Calu3 (cell line): ENCODE measurements around the gene RAB11FIP4. TPM values are rescaled to one million over a fixed set of nuclear protein-coding genes. Genes with fewer than 3 reads are reported as not detected.

Experiments
- BruUV-seq: library from RNA; stranded (reverse); fragments of 400-500 nt; replicated peaks from 2 replicates; lab custom pipeline; 2021; lab: Mats Ljungman, UMichigan
- CTCF ChIA-PET: fragments of 300-600 bp; sonication (Branson Sonifier 250); formaldehyde crosslinking; loops from one replicate; lab custom pipeline; 2022; ENCODE audit warnings: antibody characterized with exemption; lab: Charles Lee
- DNase-seq: peaks from one replicate; pipeline ENCODE4 v3.0.0; 2022
- H3K27ac Mint-ChIP-seq: one replicate; pipeline ENCODE4 v1.8.0; 2022; ENCODE audit warnings: mixed read lengths; ENCODE audit not compliant: unreplicated experiment
- H3K27me3 Mint-ChIP-seq: one replicate; pipeline ENCODE4 v1.8.0; 2022; ENCODE audit warnings: mixed read lengths; ENCODE audit not compliant: unreplicated experiment
- H3K36me3 Mint-ChIP-seq: one replicate; pipeline ENCODE4 v1.8.0; 2022; ENCODE audit warnings: mild to moderate bottlenecking, moderate library complexity, mixed read lengths; ENCODE audit not compliant: insufficient read depth, unreplicated experiment
- H3K4me1 Mint-ChIP-seq: one replicate; pipeline ENCODE4 v1.8.0; 2022; ENCODE audit warnings: mild to moderate bottlenecking, low read depth, mixed read lengths; ENCODE audit not compliant: unreplicated experiment
- H3K4me3 Mint-ChIP-seq: one replicate; pipeline ENCODE4 v1.8.0; 2022; ENCODE audit warnings: mild to moderate bottlenecking, low read depth, moderate library complexity, mixed read lengths; ENCODE audit not compliant: unreplicated experiment
- H3K9me3 Mint-ChIP-seq: one replicate; pipeline ENCODE4 v1.8.0; 2022; ENCODE audit warnings: low read depth, mixed read lengths; ENCODE audit not compliant: unreplicated experiment
- intact Hi-C: fragments of 100-400 bp; cut with micrococcal nuclease; formaldehyde crosslinking; loops from one replicate; pipeline ENCODE4 v1.10.0; 2022; ENCODE audit not compliant: unreplicated experiment
- total RNA-seq: library from RNA; stranded (reverse); gene quantifications from 2 replicates; pipeline ENCODE4 v1.2.3, GENCODE V29; 2022
- TF ChIP-seq, protein P1 (sequence below): fragments of 200-600 bp; IDR thresholded peaks from one replicate; pipeline ENCODE4 v1.8.0; 2022; ENCODE audit warnings: antibody characterized with exemption; ENCODE audit not compliant: unreplicated experiment

Gene RAB11FIP4
- total RNA-seq, 1 experiment from 2014 or later = 27.9 TPM

DNA sequence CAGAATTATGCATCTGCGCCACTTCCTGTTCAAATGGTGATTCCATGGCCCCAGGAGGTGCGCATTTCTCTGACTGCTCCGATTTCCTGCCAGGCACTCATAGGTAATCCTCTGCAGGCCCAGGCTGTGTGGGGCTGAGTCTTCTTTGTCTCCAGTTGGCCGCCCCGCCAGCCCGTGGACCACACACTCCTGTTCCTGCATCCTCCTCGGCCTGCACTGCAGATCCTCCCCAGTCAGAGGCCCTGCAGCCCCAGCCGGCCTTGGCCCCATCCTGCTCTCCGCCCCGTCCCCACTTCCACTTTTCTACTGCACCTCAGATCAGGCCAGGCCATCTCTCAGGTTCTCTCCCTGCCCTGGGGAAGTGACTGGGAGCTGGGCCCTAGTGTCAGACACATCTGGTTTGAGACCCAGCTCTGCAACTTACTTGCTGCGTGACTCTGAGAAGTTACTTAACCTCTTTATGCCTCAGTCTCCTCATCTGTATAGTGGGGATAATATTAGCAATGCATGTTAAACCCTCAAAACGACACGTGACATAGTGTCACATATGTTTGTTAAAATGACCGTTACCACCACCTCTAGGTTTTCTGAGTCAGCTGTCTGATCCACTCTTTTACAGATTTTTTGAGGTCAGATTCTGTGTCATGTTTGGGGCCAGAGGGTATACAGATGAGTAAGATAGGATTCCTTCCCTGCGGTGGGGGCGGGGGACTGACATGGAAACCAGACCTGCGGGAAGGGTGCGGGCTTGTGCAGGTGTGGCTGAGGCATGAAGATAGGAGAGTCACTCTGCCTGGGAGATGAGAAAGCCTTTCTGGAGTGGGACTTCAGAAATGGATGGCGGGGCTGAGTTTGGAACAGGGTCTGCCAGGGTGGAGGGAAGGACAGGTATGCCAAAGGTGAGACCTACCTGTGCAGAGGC lies 12.8 kb downstream of the RAB11FIP4 start:
- Mint-ChIP-seq H3K9me3 (no peaks in the 10 kb centered on the region), H3K27me3 (peaks cover 69% of the 10 kb centered on the region), H3K4me1 (no peaks in the 10 kb centered on the region), H3K36me3 (no peaks in the 10 kb centered on the region), H3K4me3 (no peak overlapping the region), H3K27ac (no peak overlapping the region)
- CTCF ChIA-PET = interaction anchor here (0.6 to 1.0 kb wide), 2 partner anchors 15 to 23 kb away, joined by 3 read pairs; no protein-coding TSS in a partner anchor
- no peak for DNase-seq
- TF ChIP-seq, protein P1, sequence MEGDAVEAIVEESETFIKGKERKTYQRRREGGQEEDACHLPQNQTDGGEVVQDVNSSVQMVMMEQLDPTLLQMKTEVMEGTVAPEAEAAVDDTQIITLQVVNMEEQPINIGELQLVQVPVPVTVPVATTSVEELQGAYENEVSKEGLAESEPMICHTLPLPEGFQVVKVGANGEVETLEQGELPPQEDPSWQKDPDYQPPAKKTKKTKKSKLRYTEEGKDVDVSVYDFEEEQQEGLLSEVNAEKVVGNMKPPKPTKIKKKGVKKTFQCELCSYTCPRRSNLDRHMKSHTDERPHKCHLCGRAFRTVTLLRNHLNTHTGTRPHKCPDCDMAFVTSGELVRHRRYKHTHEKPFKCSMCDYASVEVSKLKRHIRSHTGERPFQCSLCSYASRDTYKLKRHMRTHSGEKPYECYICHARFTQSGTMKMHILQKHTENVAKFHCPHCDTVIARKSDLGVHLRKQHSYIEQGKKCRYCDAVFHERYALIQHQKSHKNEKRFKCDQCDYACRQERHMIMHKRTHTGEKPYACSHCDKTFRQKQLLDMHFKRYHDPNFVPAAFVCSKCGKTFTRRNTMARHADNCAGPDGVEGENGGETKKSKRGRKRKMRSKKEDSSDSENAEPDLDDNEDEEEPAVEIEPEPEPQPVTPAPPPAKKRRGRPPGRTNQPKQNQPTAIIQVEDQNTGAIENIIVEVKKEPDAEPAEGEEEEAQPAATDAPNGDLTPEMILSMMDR = no peak
- intact Hi-C loops = no loop called here
- BruUV-seq = no TSS peak

DNA sequence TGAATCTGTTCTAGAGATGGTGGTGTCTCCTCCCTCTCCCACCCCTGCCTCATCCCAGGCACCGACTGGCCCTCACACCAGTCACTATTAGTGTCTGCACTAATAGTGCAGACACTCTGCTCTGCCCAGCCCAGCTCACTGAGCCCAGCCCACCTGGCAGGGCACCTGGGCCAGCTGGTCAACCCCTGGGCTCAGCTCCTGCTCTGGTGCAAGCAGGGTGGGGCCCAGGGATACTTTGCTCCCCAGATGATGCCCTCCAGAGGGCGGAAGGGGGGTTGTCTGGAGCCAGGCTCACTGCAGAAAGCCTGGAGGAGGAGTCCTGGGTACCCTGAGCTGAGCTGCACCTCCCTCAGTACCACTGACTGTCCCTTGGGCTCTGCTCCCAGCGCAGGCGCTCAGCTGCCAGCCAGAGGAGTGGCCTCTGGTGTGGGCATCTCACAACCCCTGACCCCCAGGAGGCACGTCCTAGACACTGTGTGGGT lies 14.5 kb downstream of the RAB11FIP4 start:
- CTCF ChIA-PET = no interaction called here
- Mint-ChIP-seq H3K27me3 (peaks cover 71% of the 10 kb centered on the region), H3K27ac (no peak overlapping the region), H3K4me1 (no peaks in the 10 kb centered on the region), H3K9me3 (no peaks in the 10 kb centered on the region), H3K36me3 (no peaks in the 10 kb centered on the region), H3K4me3 (no peak overlapping the region)
- no TSS peak for BruUV-seq
- no peak for DNase-seq
- intact Hi-C loops = no loop called here
- TF ChIP-seq, protein P1 = no peak

DNA sequence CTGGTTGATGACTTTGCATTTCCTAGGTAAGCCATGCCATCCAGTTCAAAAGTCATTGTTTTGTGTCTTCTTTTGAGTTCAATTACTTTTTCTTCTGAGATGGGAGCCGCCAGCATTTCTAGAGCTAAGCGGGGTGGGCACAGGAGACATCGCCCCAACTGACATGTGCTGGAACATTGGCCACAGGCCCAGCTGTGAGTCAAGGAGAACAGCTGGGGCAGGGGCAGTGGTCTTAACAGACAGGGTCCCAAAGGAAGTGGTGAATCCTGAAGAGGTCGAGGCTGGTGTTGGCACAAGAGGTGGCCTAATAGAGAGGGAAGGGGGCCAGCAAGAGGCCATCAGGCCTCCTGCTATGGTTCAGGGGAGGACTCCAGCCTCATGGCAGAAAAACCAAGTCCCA lies 17.1 kb downstream of the RAB11FIP4 start:
- peaks cover 70% of the 10 kb centered on the region for H3K27me3 Mint-ChIP-seq
- H3K36me3 Mint-ChIP-seq = no peaks in the 10 kb centered on the region
- DNase-seq = no peak
- TF ChIP-seq, protein P1 = no peak
- BruUV-seq = no TSS peak
- no peak overlapping the region for H3K4me3 Mint-ChIP-seq
- H3K27ac Mint-ChIP-seq = no peak overlapping the region
- no peaks in the 10 kb centered on the region for H3K4me1 Mint-ChIP-seq
- H3K9me3 Mint-ChIP-seq = no peaks in the 10 kb centered on the region
- CTCF ChIA-PET = no interaction called here
- intact Hi-C loops = no loop called here

DNA sequence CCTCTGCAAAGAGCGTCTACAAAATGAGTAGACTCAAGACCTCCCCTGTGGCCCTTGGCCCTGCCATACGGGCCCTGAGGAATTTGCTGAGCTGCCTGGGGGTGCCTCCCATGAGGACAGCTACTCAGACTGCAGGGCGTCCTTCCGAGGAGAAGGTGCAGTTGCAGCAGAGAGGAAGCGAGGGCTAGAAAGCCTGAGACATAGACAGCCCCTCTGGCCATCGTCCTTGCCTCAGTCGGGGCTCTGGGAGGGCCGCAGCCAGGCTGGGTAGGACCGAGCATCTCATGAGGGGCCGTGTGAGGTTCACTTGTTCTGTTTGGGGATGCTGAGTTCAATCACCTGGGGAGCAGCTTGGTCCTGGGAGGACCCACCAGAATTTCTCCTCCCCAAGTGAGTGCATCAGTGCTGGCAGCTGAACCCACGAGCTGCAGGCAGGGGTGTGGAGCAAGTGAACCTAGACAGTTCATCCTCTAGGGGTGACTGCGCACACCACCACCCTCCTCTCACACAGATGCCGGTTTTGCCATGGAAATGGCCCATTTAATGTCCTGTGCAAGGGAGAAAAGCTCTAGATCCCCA lies 20.3 kb downstream of the RAB11FIP4 start:
- Mint-ChIP-seq H3K27ac (no peak overlapping the region), H3K4me3 (no peak overlapping the region), H3K36me3 (no peaks in the 10 kb centered on the region), H3K27me3 (peaks cover 87% of the 10 kb centered on the region), H3K9me3 (no peaks in the 10 kb centered on the region), H3K4me1 (no peaks in the 10 kb centered on the region)
- TF ChIP-seq, protein P1 = no peak
- CTCF ChIA-PET = no interaction called here
- no TSS peak for BruUV-seq
- intact Hi-C loops = no loop called here
- DNase-seq = no peak
